B cell (primary cell): ENCODE measurements around the gene HEYL. TPM values are rescaled to one million over a fixed set of nuclear protein-coding genes. Genes with fewer than 3 reads are reported as not detected.

Experiments
- ATAC-seq: fragments of 200-7000 bp; cut with Tn5 transposase; one replicate; pipeline ENCODE4 v1.10.0; 2021; ENCODE audit warnings: low read depth, mild to moderate bottlenecking, moderate number of reproducible peaks, moderate library complexity
- CTCF ChIA-PET: fragments of 350-600 bp; sonication (Branson Sonifier 250); formaldehyde crosslinking; loops from one replicate; lab custom pipeline; 2021; ENCODE audit warnings: antibody characterized with exemption, inconsistent platforms; lab: Charles Lee
- POLR2A ChIA-PET: fragments of 350-600 bp; sonication (Branson Sonifier 250); formaldehyde crosslinking; loops from one replicate; lab custom pipeline; 2021; ENCODE audit warnings: antibody characterized with exemption; lab: Charles Lee
- DNase-seq: peaks from one replicate; pipeline ENCODE4 v3.0.0; 2013
- H2AFZ ChIP-seq: 2 replicates; pipeline ENCODE4 v1.6.1; 2012; ENCODE audit warnings: mild to moderate bottlenecking, low read depth, low read length; ENCODE audit not compliant: insufficient read depth, poor library complexity, severe bottlenecking
- H3K27ac ChIP-seq, 2 donors: 1 replicate in 1 of 2; 2 replicates in 1 of 2; pipeline ENCODE4 v1.5.1; 2012 to 2013; ENCODE audit warnings: low read length in 2 of 2, mild to moderate bottlenecking in 2 of 2, moderate library complexity in 1 of 2
- H3K27me3 ChIP-seq, 4 experiments: fragments of 200-600 bp in 1 of 4; sonication (generic) in 1 of 4; replicated peaks in 1 of 4; 1 replicate in 2 of 4; 2 replicates in 2 of 4; pipeline versions ENCODE4 v1.6.1 to v1.7.0; 2013 to 2016; ENCODE audit warnings: low read length in 3 of 4, mild to moderate bottlenecking in 2 of 4, mixed read lengths in 1 of 4, moderate library complexity in 1 of 4; ENCODE audit not compliant: insufficient read depth in 4 of 4, control insufficient read depth in 3 of 4; ENCODE audit errors: control extremely low read depth in 1 of 4
- H3K36me3 ChIP-seq, 2 experiments: replicated peaks in 1 of 2; 1 replicate in 1 of 2; 2 replicates in 1 of 2; pipeline versions ENCODE4 v1.6.1 to v1.7.1; 2013; ENCODE audit warnings: low read length in 1 of 2; ENCODE audit not compliant: insufficient read depth in 2 of 2, control insufficient read depth in 1 of 2; ENCODE audit errors: control extremely low read depth in 1 of 2, extremely low read depth in 1 of 2
- H3K4me1 ChIP-seq, 2 donors: fragments of 200-600 bp in 1 of 2; sonication (generic) in 1 of 2; 1 replicate in 1 of 2; 2 replicates in 1 of 2; pipeline versions ENCODE4 v1.5.1 to v1.6.1; 2013 to 2017; ENCODE audit warnings: low read length in 2 of 2; ENCODE audit not compliant: control insufficient read depth in 2 of 2, insufficient read depth in 2 of 2
- H3K4me2 ChIP-seq: replicated peaks from 2 replicates; pipeline ENCODE3; 2012; ENCODE audit warnings: mild to moderate bottlenecking, low read depth, low read length; ENCODE audit not compliant: poor library complexity, severe bottlenecking
- H3K4me3 ChIP-seq, 5 experiments: fragments of 200-600 bp in 1 of 5; sonication (generic) in 1 of 5; 1 replicate in 3 of 5; 2 replicates in 2 of 5; pipeline versions ENCODE4 v1.5.1 to v1.7.0; 2011 to 2016; ENCODE audit warnings: low read length in 4 of 5, mild to moderate bottlenecking in 4 of 5, low read depth in 2 of 5, control low read depth in 1 of 5, moderate library complexity in 1 of 5; ENCODE audit not compliant: insufficient read depth in 1 of 5; ENCODE audit errors: control extremely low read depth in 1 of 5, extremely low read depth in 1 of 5
- H3K79me2 ChIP-seq: fragments of 200-600 bp; sonication (generic); one replicate; pipeline ENCODE4 v1.6.0; 2016; ENCODE audit warnings: low read length; ENCODE audit not compliant: control insufficient read depth, insufficient read depth
- H3K9ac ChIP-seq: fragments of 200-600 bp; sonication (generic); 2 replicates; pipeline ENCODE4 v1.6.1; 2017; ENCODE audit warnings: mild to moderate bottlenecking, low read length, moderate library complexity
- H3K9me3 ChIP-seq, 3 donors: one replicate each; pipeline versions ENCODE4 v1.6.1 to v1.7.1; 2013; ENCODE audit warnings: low read length in 2 of 3; ENCODE audit not compliant: control insufficient read depth in 2 of 3, insufficient read depth in 1 of 3; ENCODE audit errors: control extremely low read depth in 1 of 3
- H4K20me1 ChIP-seq: 2 replicates; pipeline ENCODE4 v1.6.0; 2012; ENCODE audit warnings: mild to moderate bottlenecking, low read length; ENCODE audit not compliant: insufficient read depth, control insufficient read depth, poor library complexity, severe bottlenecking
- H3K27ac Mint-ChIP-seq: one replicate; pipeline ENCODE4 v1.8.0; 2021; ENCODE audit warnings: mixed read lengths
- H3K27me3 Mint-ChIP-seq: one replicate; pipeline ENCODE4 v1.8.0; 2021; ENCODE audit warnings: mixed read lengths
- H3K4me1 Mint-ChIP-seq: one replicate; pipeline ENCODE4 v1.8.0; 2021; ENCODE audit warnings: mixed read lengths
- H3K4me3 Mint-ChIP-seq: one replicate; pipeline ENCODE4 v1.8.0; 2021; ENCODE audit warnings: mixed read lengths
- H3K9me3 Mint-ChIP-seq: one replicate; pipeline ENCODE4 v1.8.0; 2022; ENCODE audit warnings: mixed read lengths; ENCODE audit not compliant: insufficient read depth
- EZH2 ChIP-seq: IDR thresholded peaks from 2 replicates; pipeline ENCODE4 v1.6.1; 2012; ENCODE audit warnings: borderline replicate concordance, low read depth, mild to moderate bottlenecking, moderate library complexity, low read length; ENCODE audit not compliant: insufficient read depth, poor library complexity, severe bottlenecking
- WGBS: methylation state at CpG from one replicate; pipeline ENCODE4 v1.1.5; 2013; ENCODE audit warnings: missing lambda C conversion rate; ENCODE audit not compliant: insufficient coverage; 5-methylcytosine and 5-hydroxymethylcytosine counted together
- intact Hi-C: fragments of 100-400 bp; cut with micrococcal nuclease; formaldehyde crosslinking; loops from one replicate; pipeline ENCODE4 v1.10.0; 2022
- polyA plus RNA-seq: library from polyadenylated mRNA; depleted of rRNA; stranded (reverse); fragments of >200 nt; gene quantifications from 2 replicates; pipeline ENCODE4 v1.2.3, GENCODE V29; 2012
- total RNA-seq, 2 donors: library from RNA; stranded (reverse); fragments of 120-200 nt in 1 of 2; gene quantifications; 1 replicate in 1 of 2; 2 replicates in 1 of 2; pipeline versions ENCODE4 v1.2.3 to v1.2.4, GENCODE V29; 2013 to 2022
- TF ChIP-seq, protein P1 (sequence below): fragments of 200-600 bp; IDR thresholded peaks from one replicate; pipeline ENCODE4 v1.8.0; 2022; ENCODE audit warnings: antibody characterized with exemption, mild to moderate bottlenecking

The HEYL gene
- total and polyA plus RNA-seq, 2 donors (not counting 1 experiment from before 2014, with no cell fraction given): 0.12 TPM; not detected in 1

DNA sequence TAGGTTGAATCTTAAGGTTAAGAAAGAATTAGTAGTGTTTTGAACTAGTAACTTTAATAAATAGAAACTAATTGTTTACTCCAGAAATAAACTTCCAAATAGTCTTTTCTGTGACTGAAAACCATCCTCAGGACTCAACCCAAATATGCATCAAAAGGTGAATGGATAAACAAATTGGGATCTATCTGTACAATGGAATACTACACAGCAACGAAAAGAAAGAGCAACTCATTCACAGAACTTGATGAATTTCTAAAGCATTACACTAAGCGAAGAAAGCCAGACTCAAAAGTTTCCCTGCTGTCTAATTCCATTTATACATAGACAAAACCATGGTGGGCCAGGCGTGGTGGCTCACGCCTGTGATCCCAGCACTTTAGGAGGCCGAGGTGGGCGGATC lies 25.0 kb downstream of the HEYL start:
- H3K27me3 ChIP-seq: peaks cover 0 to 9% (median 0%) of the 10 kb centered on the region in 4 experiments
- H3K4me1 ChIP-seq: peaks cover 0 to 4% of the 10 kb centered on the region in 2 donors
- H3K9me3 ChIP-seq: peaks cover 0 to 1% (median 0%) of the 10 kb centered on the region in 3 donors
- H3K27me3 Mint-ChIP-seq: peaks cover 20% of the 10 kb centered on the region
- 93% methylated on average over 3 of the region's 6 CpGs for WGBS
- H3K79me2 ChIP-seq: no peaks in the 10 kb centered on the region
- H3K4me2 ChIP-seq: no peak overlapping the region
- TF ChIP-seq EZH2: no peak
- TF ChIP-seq, protein P1, sequence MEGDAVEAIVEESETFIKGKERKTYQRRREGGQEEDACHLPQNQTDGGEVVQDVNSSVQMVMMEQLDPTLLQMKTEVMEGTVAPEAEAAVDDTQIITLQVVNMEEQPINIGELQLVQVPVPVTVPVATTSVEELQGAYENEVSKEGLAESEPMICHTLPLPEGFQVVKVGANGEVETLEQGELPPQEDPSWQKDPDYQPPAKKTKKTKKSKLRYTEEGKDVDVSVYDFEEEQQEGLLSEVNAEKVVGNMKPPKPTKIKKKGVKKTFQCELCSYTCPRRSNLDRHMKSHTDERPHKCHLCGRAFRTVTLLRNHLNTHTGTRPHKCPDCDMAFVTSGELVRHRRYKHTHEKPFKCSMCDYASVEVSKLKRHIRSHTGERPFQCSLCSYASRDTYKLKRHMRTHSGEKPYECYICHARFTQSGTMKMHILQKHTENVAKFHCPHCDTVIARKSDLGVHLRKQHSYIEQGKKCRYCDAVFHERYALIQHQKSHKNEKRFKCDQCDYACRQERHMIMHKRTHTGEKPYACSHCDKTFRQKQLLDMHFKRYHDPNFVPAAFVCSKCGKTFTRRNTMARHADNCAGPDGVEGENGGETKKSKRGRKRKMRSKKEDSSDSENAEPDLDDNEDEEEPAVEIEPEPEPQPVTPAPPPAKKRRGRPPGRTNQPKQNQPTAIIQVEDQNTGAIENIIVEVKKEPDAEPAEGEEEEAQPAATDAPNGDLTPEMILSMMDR: no peak
- H3K27ac Mint-ChIP-seq: no peak overlapping the region
- H3K4me1 Mint-ChIP-seq: peaks cover 3% of the 10 kb centered on the region
- intact Hi-C loops: no loop called here
- H3K27ac ChIP-seq: no peak overlapping the region
- H3K36me3 ChIP-seq: no peaks in the 10 kb centered on the region
- H3K9ac ChIP-seq: no peak overlapping the region
- no peak overlapping the region for H3K4me3 ChIP-seq
- CTCF ChIA-PET: interaction anchor here (2.1 kb wide), 1 partner anchor 8 kb away, joined by 4 read pairs; no protein-coding TSS in a partner anchor
- no peak overlapping the region for H2AFZ ChIP-seq
- ATAC-seq: no peak
- POLR2A ChIA-PET: no interaction called here
- DNase-seq: no peak
- no peak overlapping the region for H3K4me3 Mint-ChIP-seq
- H3K9me3 Mint-ChIP-seq: no peaks in the 10 kb centered on the region
- no peaks in the 10 kb centered on the region for H4K20me1 ChIP-seq

DNA sequence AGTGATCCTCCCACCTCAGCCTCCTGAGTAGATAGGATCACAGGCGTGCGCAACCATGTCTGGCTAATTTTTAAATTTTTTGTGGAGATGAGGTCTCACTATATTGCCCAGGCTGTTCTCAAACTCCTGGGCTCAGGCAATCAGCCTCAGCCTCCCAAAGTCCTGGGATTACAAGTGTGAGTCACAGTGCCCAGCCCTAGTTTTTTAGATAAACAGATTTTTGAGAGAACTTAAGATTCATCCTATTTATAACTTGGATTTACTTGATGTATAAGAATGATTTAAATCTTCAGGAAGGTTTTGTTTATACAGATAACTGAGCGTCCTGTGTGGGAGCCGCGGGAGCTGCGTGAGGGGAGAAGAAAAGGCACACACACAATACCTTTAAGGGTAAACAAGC lies 26.2 kb downstream of the HEYL start:
- Histone ChIP-seq H3K36me3 (no peaks in the 10 kb centered on the region), H3K79me2 (no peaks in the 10 kb centered on the region), H4K20me1 (no peaks in the 10 kb centered on the region), H3K4me2 (no peak overlapping the region), H3K4me1 (peaks cover 0 to 7% of the 10 kb centered on the region in 2 donors), H3K27ac (no peak overlapping the region), H3K27me3 (peaks cover 0 to 11% (median 0%) of the 10 kb centered on the region in 4 experiments), H2AFZ (no peak overlapping the region), H3K9ac (no peak overlapping the region), H3K4me3 (no peak overlapping the region), H3K9me3 (peaks cover 0 to 1% (median 0%) of the 10 kb centered on the region in 3 donors)
- TF ChIP-seq EZH2: no peak
- TF ChIP-seq, protein P1: no peak
- no peak for ATAC-seq
- intact Hi-C loops: no loop called here
- H3K4me3 Mint-ChIP-seq: no peak overlapping the region
- H3K27ac Mint-ChIP-seq: no peak overlapping the region
- peaks cover 6% of the 10 kb centered on the region for H3K4me1 Mint-ChIP-seq
- H3K27me3 Mint-ChIP-seq: peaks cover 16% of the 10 kb centered on the region
- H3K9me3 Mint-ChIP-seq: no peaks in the 10 kb centered on the region
- WGBS: 100% methylated on average over 2 of the region's 6 CpGs
- POLR2A ChIA-PET: no interaction called here
- CTCF ChIA-PET: no interaction called here
- DNase-seq: no peak
